Brain pericyte (primary cell): ENCODE data around the gene GALNT1.

Experiments used
- DNase-seq: peaks from one replicate; pipeline ENCODE4 v3.0.0-alpha.2; 2012; ENCODE audit warnings: low read depth, low spot score

The GALNT1 gene

GRCh38 chr18:35756506-35757117 lies 175.1 kb downstream of the GALNT1 start:
- DNase-seq: no peak
